Parathyroid adenoma (tissue), 2 donors: ENCODE measurements around the gene FOXO1.

Experiments used
- H2AFZ ChIP-seq: fragments of 300-600 bp; sonication (generic); one replicate; pipeline ENCODE4 v1.7.0; 2017; ENCODE audit warnings: antibody characterized with exemption, mild to moderate bottlenecking
- H3K27ac ChIP-seq: fragments of 300-600 bp; sonication (generic); one replicate; pipeline ENCODE4 v1.7.0; 2017
- H3K27me3 ChIP-seq: fragments of 300-600 bp; sonication (generic); one replicate; pipeline ENCODE4 v1.7.0; 2017; ENCODE audit warnings: low read length; ENCODE audit not compliant: control insufficient read depth, insufficient read depth
- H3K36me3 ChIP-seq: fragments of 300-600 bp; sonication (generic); one replicate; pipeline ENCODE4 v1.7.0; 2017; ENCODE audit warnings: low read length; ENCODE audit not compliant: control insufficient read depth, insufficient read depth
- H3K4me1 ChIP-seq: fragments of 300-600 bp; sonication (generic); one replicate; pipeline ENCODE4 v1.7.0; 2017; ENCODE audit warnings: control low read depth
- H3K4me2 ChIP-seq: fragments of 300-600 bp; sonication (generic); one replicate; pipeline ENCODE4 v1.7.0; 2017; ENCODE audit warnings: low read length
- H3K4me3 ChIP-seq: fragments of 300-600 bp; sonication (generic); one replicate; pipeline ENCODE4 v1.7.0; 2017; ENCODE audit warnings: low read depth, low read length
- H3K79me2 ChIP-seq: fragments of 300-600 bp; sonication (generic); one replicate; pipeline ENCODE4 v1.7.0; 2017; ENCODE audit warnings: control low read depth
- H3K9ac ChIP-seq: fragments of 300-600 bp; sonication (generic); one replicate; pipeline ENCODE4 v1.7.0; 2017; ENCODE audit warnings: mild to moderate bottlenecking
- H3K9me3 ChIP-seq: fragments of 300-600 bp; sonication (generic); one replicate; pipeline ENCODE4 v1.7.0; 2017; ENCODE audit warnings: low read length; ENCODE audit not compliant: control insufficient read depth
- CTCF ChIP-seq: fragments of 300-600 bp; sonication (generic); IDR thresholded peaks from one replicate; pipeline ENCODE4 v1.7.0; 2017; ENCODE audit warnings: antibody characterized with exemption, mild to moderate bottlenecking
- donor health status: primary hyperparathyroidism.

The FOXO1 gene

GRCh38 chr13:40635315-40635995, 31.0 kb downstream of the FOXO1 start:
- no peaks in the 10 kb centered on the region for H3K27me3 ChIP-seq
- no peak overlapping the region for H2AFZ ChIP-seq
- no peaks in the 10 kb centered on the region for H3K36me3 ChIP-seq
- no peak overlapping the region for H3K4me3 ChIP-seq
- no peaks in the 10 kb centered on the region for H3K4me1 ChIP-seq
- TF ChIP-seq CTCF: no peak
- no peaks in the 10 kb centered on the region for H3K79me2 ChIP-seq
- H3K9ac ChIP-seq: no peak overlapping the region
- no peak overlapping the region for H3K27ac ChIP-seq
- H3K4me2 ChIP-seq: no peak overlapping the region
- H3K9me3 ChIP-seq: no peaks in the 10 kb centered on the region

- Histone ChIP-seq H3K79me2 (peaks cover 5% of the 10 kb centered on the region), H3K4me3 (no peak overlapping the region), H3K9ac (no peak overlapping the region), H3K36me3 (no peaks in the 10 kb centered on the region), H3K9me3 (no peaks in the 10 kb centered on the region), H3K4me2 (no peak overlapping the region), H3K27ac (no peak overlapping the region), H2AFZ (no peak overlapping the region), H3K27me3 (no peaks in the 10 kb centered on the region), H3K4me1 (no peaks in the 10 kb centered on the region)
- TF ChIP-seq CTCF: no peak
These were observed 33.5 kb downstream of the FOXO1 start for GRCh38 chr13:40632915-40633314.

GRCh38 chr13:40631605-40632004, 34.8 kb downstream of the FOXO1 start:
- TF ChIP-seq CTCF: no peak
- Histone ChIP-seq H3K4me2 (no peak overlapping the region), H2AFZ (no peak overlapping the region), H3K4me3 (no peak overlapping the region), H3K9ac (no peak overlapping the region), H3K36me3 (no peaks in the 10 kb centered on the region), H3K27ac (no peak overlapping the region), H3K9me3 (no peaks in the 10 kb centered on the region), H3K79me2 (peaks cover 5% of the 10 kb centered on the region), H3K4me1 (no peaks in the 10 kb centered on the region), H3K27me3 (no peaks in the 10 kb centered on the region)

- no peak overlapping the region for H3K4me3 ChIP-seq
- no peak overlapping the region for H3K9ac ChIP-seq
- H3K4me2 ChIP-seq: no peak overlapping the region
- peaks cover 5% of the 10 kb centered on the region for H3K79me2 ChIP-seq
- no peaks in the 10 kb centered on the region for H3K36me3 ChIP-seq
- no peaks in the 10 kb centered on the region for H3K9me3 ChIP-seq
- H3K27ac ChIP-seq: no peak overlapping the region
- TF ChIP-seq CTCF: no peak
- no peak overlapping the region for H2AFZ ChIP-seq
- no peaks in the 10 kb centered on the region for H3K27me3 ChIP-seq
- H3K4me1 ChIP-seq: no peaks in the 10 kb centered on the region
These were observed 36.6 kb downstream of the FOXO1 start for GRCh38 chr13:40629678-40630384.
